IPS-11a (cell line): ENCODE data around the gene ING5.
"Not testable (repeated sequence)": the region's sequence is repeated elsewhere in the genome, so short reads cannot be mapped to it uniquely, and the experiment has no call there.

Source experiments
- H3K4me3 ChIP-seq: one replicate; pipeline ENCODE4 v1.5.1; 2013; ENCODE audit warnings: low read depth, low read length, control low read depth

Gene ING5

GRCh38 chr2:241701399-241702154 lies at the start of gene ING5:
TSS of gene ING5 (plus strand) at chr2:241702039. CDS start at chr2:241702066, 27 bp downstream.
- peak within 1 kb of the TSS; percentile 80 for H3K4me3 ChIP-seq

DNA sequence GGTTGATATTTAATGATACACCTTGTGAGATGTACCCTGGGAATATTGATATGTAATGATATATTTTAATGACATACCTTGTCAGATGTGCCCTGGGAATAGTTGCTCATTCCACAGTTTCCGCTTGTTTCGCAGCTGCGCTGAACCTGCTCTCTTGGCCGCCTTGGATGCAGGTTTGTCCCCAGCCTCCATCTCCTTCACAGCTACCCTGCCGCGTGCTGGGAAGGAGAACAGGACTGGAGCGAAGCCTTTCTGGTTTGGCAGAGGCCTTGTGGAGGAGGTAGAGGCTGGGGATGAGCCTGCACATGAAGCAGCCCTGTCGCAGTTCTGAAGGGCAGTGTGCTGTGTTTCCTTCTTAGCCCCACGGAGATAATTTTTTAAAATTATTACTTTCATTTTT lies 49.7 kb upstream of the ING5 start:
- H3K4me3 ChIP-seq = no peak overlapping the region

DNA sequence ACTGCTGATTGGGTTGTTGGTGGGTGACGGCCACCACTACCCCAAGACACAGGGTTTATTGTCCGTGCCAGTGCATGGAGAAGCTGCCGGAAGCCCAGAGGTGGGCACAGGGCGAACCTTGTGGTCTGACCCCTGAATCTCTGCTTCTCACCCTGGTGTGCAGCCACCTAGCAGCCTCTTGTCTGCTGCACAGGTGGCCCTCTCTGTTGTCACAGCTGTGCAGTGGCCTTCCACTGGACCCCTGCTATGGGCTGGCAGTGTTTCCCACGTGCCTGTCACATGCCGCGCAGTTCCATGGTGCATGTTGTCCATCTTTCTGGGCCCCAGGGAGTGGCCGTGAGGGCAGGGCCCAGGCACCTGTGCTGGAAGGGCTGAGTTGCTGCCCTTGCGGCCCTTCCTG lies 49.1 kb upstream of the ING5 start:
- H3K4me3 ChIP-seq = no peak overlapping the region

- no peak overlapping the region for H3K4me3 ChIP-seq
These were observed 48.6 kb upstream of the ING5 start for GRCh38 chr2:241653210-241653750.

DNA sequence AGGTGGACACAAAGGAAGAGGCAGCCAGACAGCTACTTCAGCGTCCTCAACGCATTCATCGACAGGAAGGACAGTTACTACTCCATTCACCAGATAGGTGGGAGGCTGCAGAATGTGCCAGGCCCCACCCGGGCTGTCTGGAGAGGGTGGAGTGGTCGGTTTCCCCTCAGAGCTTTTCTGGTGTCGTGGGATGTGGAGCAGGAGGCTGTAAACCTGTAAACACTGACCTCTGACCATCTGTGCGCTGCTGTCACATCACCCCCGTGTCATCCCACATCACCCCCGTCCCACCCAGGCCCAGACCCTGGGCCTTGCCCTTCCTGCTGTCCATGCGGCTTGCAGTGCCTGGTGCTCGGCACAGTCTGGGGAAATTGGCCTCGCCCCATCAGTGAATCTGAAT lies 47.3 kb upstream of the ING5 start:
- H3K4me3 ChIP-seq = no peak overlapping the region

DNA sequence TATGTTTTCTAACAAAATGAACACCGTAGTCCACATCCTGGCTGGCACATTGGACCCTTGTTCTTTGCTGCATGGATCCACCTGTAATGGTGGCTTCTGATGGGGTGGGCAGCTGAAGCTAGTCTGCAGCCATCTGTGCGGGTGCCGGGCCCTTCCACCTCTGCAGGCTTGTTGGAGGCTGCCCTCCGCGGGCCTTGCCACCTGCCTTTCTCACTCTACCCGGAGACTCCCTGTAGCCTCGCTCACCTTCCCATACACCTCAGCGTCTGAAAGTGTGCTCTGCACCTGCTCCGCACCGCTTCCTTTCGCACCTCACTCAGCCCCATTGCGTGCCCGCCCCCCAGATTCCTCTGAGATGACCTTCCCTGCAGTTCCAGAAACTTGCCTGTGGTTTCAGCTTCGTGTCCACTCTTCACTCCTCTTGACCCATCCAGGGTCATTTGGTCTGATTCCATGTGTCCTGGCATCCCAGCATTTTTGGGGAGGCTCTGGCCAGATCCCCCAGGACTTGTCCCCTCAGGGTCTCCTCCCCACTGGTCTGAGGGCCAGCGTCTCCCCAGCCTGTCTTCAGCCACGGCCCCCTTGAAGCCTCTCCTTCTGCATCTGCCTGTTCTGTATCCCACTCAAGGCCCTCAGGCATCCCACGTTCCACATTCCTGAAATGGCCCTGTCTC lies 46.2 kb upstream of the ING5 start:
- no peak overlapping the region for H3K4me3 ChIP-seq

- no peak overlapping the region for H3K4me3 ChIP-seq
These were observed 45.6 kb upstream of the ING5 start for GRCh38 chr2:241656190-241656741.

- H3K4me3 ChIP-seq = no peak overlapping the region
These were observed 44.0 kb upstream of the ING5 start for GRCh38 chr2:241657786-241658254.

DNA sequence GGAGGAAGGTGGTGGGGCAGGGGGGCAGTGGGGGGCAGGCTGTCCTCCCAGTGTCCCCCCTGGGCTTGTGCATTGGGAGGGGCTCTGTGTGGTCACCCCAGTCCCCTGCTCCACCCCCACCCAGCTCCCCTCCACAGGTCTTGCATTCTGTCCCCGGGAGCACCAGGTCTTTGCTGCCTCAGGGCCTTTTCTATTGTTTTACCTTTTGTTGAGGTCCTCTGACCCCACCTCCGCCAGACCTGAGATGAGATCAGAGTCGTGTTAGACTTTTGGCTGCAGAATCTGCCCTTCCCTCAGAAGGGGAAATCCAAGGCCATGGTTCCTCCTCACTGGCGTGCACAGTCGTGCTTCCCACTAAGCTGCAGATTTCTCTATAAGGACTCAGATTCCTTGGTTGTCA lies 43.5 kb upstream of the ING5 start:
- no peak overlapping the region for H3K4me3 ChIP-seq

DNA sequence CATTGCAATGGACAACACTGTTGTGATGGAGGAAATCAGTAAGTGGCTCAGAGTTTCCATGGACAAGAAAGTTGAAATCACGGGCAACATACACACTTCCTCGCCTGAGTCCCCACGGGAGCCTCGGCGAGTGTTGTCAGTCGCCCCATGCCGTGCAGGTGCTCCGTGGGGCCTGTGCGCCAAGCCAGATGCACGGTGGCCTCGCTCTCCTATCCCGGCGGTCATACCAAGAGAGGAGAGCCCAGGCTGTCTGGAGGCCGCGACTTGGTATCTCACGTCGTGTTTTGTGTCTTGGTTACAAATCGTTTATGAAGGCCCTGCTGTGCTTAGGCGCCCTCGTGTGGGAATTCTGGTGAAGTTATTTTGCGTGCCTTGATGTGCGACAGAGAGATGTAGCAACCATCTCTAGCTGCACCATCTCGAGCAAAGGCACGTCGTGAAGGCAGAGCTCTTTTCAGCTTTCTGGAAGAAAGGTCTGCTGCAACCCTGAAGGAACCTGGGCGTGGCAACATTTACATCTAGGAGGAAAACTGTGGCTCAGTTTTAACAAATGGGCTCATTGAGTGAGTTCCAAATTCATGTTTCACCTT lies 42.6 kb upstream of the ING5 start:
- no peak overlapping the region for H3K4me3 ChIP-seq

- no peak overlapping the region for H3K4me3 ChIP-seq
These were observed 41.1 kb upstream of the ING5 start for GRCh38 chr2:241660593-241661213.

DNA sequence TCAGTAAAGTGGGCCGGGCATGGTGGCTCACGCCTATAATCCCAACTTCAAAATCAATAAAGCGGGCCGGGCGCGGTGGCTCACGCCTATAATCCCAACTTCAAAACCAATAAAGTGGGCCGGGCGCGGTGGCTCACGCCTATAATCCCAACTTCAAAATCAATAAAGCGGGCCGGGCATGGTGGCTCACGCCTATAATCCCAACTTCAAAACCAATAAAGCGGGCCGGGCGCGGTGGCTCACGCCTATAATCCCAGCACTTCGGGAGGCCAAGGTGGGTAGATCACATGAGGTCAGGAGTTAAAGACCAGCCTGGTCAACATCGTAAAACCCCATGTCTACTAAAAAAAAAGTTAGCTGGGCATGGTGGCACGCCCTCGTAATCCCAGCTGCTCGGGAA lies 39.1 kb upstream of the ING5 start:
- H3K4me3 ChIP-seq = not testable (repeated sequence)

DNA sequence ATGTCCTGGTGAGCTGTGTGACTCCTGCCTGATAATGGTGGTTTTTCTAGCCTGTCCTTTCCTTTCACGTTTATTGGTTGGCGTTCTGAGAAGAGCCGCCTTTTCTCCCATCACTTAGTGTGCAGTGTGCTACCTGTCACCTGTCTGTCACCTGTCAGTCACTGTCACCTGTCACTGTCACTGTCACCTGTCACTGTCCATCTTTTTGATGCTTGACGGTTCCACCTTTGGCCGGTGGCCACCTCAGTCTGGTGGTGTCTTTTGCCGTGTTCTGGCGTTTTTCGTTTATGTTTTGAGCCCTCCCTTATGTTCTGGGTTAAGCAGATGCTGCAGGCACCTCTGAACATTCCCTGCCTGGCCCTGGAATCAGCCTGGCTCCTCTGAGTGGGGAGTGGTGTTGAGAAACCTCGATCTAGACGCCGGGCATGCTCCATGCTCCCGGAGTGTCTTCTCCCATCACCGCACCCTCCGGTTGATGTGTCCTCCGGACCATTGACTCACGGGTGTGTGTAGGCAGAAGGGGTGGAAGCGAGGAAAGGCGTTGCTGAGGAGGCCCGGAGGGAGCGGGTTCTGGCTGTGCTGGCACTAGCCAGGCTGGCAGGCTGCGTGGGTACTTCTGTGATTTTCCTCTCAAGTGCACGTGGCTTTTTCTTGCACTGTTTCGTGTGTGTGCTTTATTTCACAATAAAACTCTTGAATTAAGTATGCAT lies 36.0 kb upstream of the ING5 start:
- H3K4me3 ChIP-seq = no peak overlapping the region

GRCh38 chr2:241666627-241667400 lies 35.0 kb upstream of the ING5 start:
- H3K4me3 ChIP-seq = no peak overlapping the region

- no peak overlapping the region for H3K4me3 ChIP-seq
These were observed 33.5 kb upstream of the ING5 start for GRCh38 chr2:241668354-241668753.

- H3K4me3 ChIP-seq = no peak overlapping the region
These were observed 33.0 kb upstream of the ING5 start for GRCh38 chr2:241668839-241669238.

GRCh38 chr2:241670333-241671110 lies 31.3 kb upstream of the ING5 start:
- no peak overlapping the region for H3K4me3 ChIP-seq

GRCh38 chr2:241671457-241672240 lies 30.2 kb upstream of the ING5 start:
- no peak overlapping the region for H3K4me3 ChIP-seq
